OCI-LY3 (cell line): ENCODE measurements around the gene SEMA5B.

Experiments used
- H2AFZ ChIP-seq: fragments of 200-600, 300-600 bp; shearing (Covaris generic); 2 replicates; pipeline ENCODE4 v1.6.0; 2014; ENCODE audit warnings: antibody characterized with exemption, low read depth, low read length
- H3K27ac ChIP-seq: fragments of 200-600, 300-600 bp; sonication (generic); 2 replicates; pipeline ENCODE4 v1.5.1; 2014; ENCODE audit warnings: mild to moderate bottlenecking, low read length, moderate library complexity, mixed read lengths
- H3K27me3 ChIP-seq: fragments of 200-600, 300-600 bp; sonication (generic); 2 replicates; pipeline ENCODE4 v1.6.1; 2014; ENCODE audit warnings: low read depth, low read length, mixed read lengths
- H3K36me3 ChIP-seq: fragments of 200-600, 300-600 bp; sonication (generic); replicated peaks from 2 replicates; pipeline ENCODE3; 2014; ENCODE audit warnings: low read depth, low read length, mixed read lengths
- H3K4me1 ChIP-seq: fragments of 300-600, 200-600 bp; sonication (generic); 2 replicates; pipeline ENCODE4 v1.6.1; 2014; ENCODE audit warnings: low read length, mixed read lengths
- H3K4me2 ChIP-seq: fragments of 200-600, 300-600 bp; sonication (generic); 2 replicates; pipeline ENCODE4 v1.6.1; 2014; ENCODE audit warnings: low read length, mixed read lengths
- H3K4me3 ChIP-seq: fragments of 300-600, 200-600 bp; sonication (generic); 2 replicates; pipeline ENCODE4 v1.5.1; 2014; ENCODE audit warnings: antibody characterized with exemption, mild to moderate bottlenecking, low read length, moderate library complexity
- H3K79me2 ChIP-seq: fragments of 300-600, 200-600 bp; shearing (Covaris generic); 2 replicates; pipeline ENCODE4 v1.6.1; 2014; ENCODE audit warnings: mild to moderate bottlenecking, low read length, mixed read lengths
- H3K9ac ChIP-seq: fragments of 300-600, 200-600 bp; shearing (Covaris generic); 2 replicates; pipeline ENCODE4 v1.6.0; 2014; ENCODE audit warnings: mild to moderate bottlenecking, low read length, moderate library complexity
- H3K9me3 ChIP-seq: fragments of 200-600, 300-600 bp; shearing (Covaris generic); 2 replicates; pipeline ENCODE4 v1.6.1; 2014; ENCODE audit warnings: low read length, mixed read lengths; ENCODE audit not compliant: insufficient read depth
- H4K20me1 ChIP-seq: fragments of 200-600, 300-600 bp; sonication (generic); 2 replicates; pipeline ENCODE4 v1.6.1; 2016; ENCODE audit warnings: low read length, mixed read lengths; ENCODE audit not compliant: insufficient read depth
- EZH2phosphoT487 ChIP-seq: fragments of 200-600 bp; shearing (Covaris generic); IDR thresholded peaks from 2 replicates; pipeline ENCODE4 v1.6.1; 2018; ENCODE audit warnings: antibody characterized with exemption, mixed run types, low read depth
- TF ChIP-seq, protein P1 (sequence below): fragments of 200-600, 300-600 bp; sonication (generic); IDR thresholded peaks from 2 replicates; pipeline ENCODE4 v1.5.1; 2014; ENCODE audit warnings: antibody characterized with exemption, low read length, low read depth

The SEMA5B gene

DNA sequence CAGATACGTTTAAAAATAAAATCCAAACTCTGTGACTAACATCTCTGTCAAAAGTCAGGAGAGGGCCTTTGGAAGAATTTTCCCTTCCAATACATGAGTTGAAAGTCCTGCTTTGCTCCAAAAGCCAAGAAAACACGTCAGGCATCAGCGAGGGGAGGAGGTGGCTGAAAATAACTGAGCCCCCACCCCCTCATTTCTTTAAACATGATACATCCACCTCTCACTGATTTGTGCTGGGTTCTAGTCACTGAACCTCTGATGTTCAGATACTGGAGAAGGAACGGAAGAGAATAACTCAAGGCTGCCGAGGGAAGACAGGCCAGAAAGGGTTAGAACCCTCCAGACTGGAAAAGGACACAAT is 9.4 kb upstream of the SEMA5B start:
- Histone ChIP-seq H3K9ac (no peak overlapping the region), H4K20me1 (no peaks in the 10 kb centered on the region), H3K27me3 (peaks cover 36% of the 10 kb centered on the region), H3K4me3 (no peak overlapping the region), H2AFZ (no peak overlapping the region), H3K4me1 (no peaks in the 10 kb centered on the region), H3K36me3 (no peaks in the 10 kb centered on the region), H3K79me2 (no peaks in the 10 kb centered on the region), H3K27ac (no peak overlapping the region), H3K4me2 (no peak overlapping the region), H3K9me3 (no peaks in the 10 kb centered on the region)
- no peak for TF ChIP-seq EZH2phosphoT487
- TF ChIP-seq, protein P1, sequence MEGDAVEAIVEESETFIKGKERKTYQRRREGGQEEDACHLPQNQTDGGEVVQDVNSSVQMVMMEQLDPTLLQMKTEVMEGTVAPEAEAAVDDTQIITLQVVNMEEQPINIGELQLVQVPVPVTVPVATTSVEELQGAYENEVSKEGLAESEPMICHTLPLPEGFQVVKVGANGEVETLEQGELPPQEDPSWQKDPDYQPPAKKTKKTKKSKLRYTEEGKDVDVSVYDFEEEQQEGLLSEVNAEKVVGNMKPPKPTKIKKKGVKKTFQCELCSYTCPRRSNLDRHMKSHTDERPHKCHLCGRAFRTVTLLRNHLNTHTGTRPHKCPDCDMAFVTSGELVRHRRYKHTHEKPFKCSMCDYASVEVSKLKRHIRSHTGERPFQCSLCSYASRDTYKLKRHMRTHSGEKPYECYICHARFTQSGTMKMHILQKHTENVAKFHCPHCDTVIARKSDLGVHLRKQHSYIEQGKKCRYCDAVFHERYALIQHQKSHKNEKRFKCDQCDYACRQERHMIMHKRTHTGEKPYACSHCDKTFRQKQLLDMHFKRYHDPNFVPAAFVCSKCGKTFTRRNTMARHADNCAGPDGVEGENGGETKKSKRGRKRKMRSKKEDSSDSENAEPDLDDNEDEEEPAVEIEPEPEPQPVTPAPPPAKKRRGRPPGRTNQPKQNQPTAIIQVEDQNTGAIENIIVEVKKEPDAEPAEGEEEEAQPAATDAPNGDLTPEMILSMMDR: no peak

DNA sequence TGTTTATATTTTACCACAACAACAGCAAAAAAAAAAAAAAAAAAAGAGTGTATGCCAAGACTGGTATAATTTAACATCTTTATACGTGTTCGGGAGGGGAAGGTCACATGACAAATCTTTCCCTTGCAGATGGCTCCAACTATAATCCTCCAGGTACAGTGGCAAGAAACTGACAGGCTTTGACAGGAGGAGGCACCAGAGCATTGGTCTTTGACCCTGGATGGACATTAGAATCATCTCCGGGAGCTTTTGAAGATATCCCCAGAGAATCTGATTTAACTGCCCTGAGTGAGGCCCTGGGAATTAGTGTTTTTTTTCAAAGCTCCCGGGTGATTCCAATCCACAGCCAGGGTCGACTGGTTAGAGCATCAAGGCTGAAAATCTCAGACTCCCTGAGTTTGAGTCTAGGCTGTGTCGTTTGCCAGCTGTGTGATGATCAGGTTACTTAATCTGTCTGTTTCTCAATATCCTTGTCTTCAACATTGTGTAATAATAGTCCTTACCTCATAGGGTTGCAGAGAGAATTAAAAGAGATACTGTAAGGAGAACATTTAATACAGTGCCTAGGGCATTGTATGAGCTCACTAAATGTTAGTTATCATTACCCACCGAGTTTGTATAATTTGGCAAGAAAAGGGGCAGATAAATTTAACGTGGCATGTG is 8.9 kb upstream of the SEMA5B start:
- Histone ChIP-seq H3K36me3 (no peaks in the 10 kb centered on the region), H2AFZ (no peak overlapping the region), H3K27me3 (peaks cover 36% of the 10 kb centered on the region), H3K4me1 (no peaks in the 10 kb centered on the region), H3K27ac (no peak overlapping the region), H3K4me2 (no peak overlapping the region), H3K4me3 (no peak overlapping the region), H3K79me2 (no peaks in the 10 kb centered on the region), H3K9me3 (no peaks in the 10 kb centered on the region), H4K20me1 (no peaks in the 10 kb centered on the region), H3K9ac (no peak overlapping the region)
- TF ChIP-seq, protein P1: no peak

DNA sequence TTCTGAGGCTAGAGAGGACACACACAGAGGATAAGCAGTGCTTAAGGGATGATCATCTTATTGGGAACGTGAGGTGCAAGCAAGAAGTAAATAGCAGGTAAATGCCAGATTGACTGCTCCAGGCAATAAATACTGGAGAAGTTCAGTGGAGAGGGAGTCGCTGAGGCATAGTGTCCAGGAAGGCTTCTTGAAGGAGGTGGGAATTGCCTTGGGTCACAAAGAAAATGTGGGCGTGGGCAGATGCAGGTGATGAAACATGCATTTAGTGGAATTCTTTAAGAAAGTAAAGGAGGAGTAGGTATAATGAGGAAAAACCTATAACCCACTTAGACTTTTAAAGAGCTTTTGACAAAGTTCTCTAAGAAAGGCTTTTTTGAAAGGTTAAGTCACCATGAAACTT is 7.4 kb upstream of the SEMA5B start:
- no peak overlapping the region for H3K4me3 ChIP-seq
- peaks cover 40% of the 10 kb centered on the region for H3K27me3 ChIP-seq
- no peaks in the 10 kb centered on the region for H3K4me1 ChIP-seq
- no peak overlapping the region for H3K9ac ChIP-seq
- no peak overlapping the region for H3K27ac ChIP-seq
- H3K9me3 ChIP-seq: no peaks in the 10 kb centered on the region
- no peaks in the 10 kb centered on the region for H4K20me1 ChIP-seq
- H3K79me2 ChIP-seq: no peaks in the 10 kb centered on the region
- H3K4me2 ChIP-seq: no peak overlapping the region
- H2AFZ ChIP-seq: no peak overlapping the region
- no peaks in the 10 kb centered on the region for H3K36me3 ChIP-seq
- TF ChIP-seq, protein P1: no peak
- TF ChIP-seq EZH2phosphoT487: no peak

DNA sequence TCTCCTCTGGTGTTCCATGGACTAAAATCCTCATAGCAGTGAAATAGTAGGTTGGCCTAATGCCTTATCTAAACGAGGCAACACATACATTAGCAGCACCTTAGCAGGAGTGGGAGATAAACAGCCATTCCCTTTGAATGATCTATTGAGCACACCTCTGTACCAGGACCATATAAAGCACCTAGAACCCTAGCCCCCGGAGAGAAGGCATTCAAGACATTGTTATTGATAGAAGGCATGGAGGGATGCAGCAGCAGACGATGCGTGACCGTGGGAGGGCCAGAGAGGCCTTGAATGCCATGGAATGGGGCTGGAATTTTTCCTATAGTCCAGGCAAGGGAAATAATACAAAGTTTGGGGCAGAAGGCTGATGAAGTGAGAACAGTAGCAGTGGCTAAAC is 6.6 kb upstream of the SEMA5B start:
- Histone ChIP-seq H3K9ac (no peak overlapping the region), H2AFZ (no peak overlapping the region), H3K27ac (no peak overlapping the region), H4K20me1 (no peaks in the 10 kb centered on the region), H3K4me2 (no peak overlapping the region), H3K36me3 (no peaks in the 10 kb centered on the region), H3K79me2 (no peaks in the 10 kb centered on the region), H3K4me1 (no peaks in the 10 kb centered on the region), H3K27me3 (peaks cover 42% of the 10 kb centered on the region), H3K9me3 (no peaks in the 10 kb centered on the region), H3K4me3 (no peak overlapping the region)
- TF ChIP-seq, protein P1: no peak
- TF ChIP-seq EZH2phosphoT487: no peak
